ENCODE results near the gene TEAD1. TPM values are rescaled to one million over a fixed set of nuclear protein-coding genes. Genes with fewer than 3 reads are reported as not detected.

TEAD1 gene
- total RNA-seq, 4 donors from 2014 or later, result 184 to 272 (median 208) TPM

GRCh38 chr11:12653729-12654128, 20.5 kb upstream of the TEAD1 start:
- no peaks in the 10 kb centered on the region for H3K27me3 ChIP-seq
- peaks cover 0 to 27% (median 0%) of the 10 kb centered on the region in 3 donors for H3K9me3 ChIP-seq
- no peak for ATAC-seq
- H3K27ac ChIP-seq, result no peak overlapping the region
- no peak for TF ChIP-seq POLR2AphosphoS5 (IDR thresholded peaks at IDR 0.05)
- TF ChIP-seq POLR2A (IDR thresholded peaks at IDR 0.05), result no peak
- TF ChIP-seq CTCF (IDR thresholded peaks at IDR 0.05), result no peak
- TF ChIP-seq EP300 (IDR thresholded peaks at IDR 0.05), result no peak
- WGBS, 2 donors (ENCODE audit: low coverage in 1 of 2), result 94 to 97% methylated on average over 5 to 6 of the region's 7 CpGs
- H3K36me3 ChIP-seq, result no peaks in the 10 kb centered on the region
- H3K4me1 ChIP-seq, result no peaks in the 10 kb centered on the region
- H3K4me3 ChIP-seq, result no peak overlapping the region

GRCh38 chr11:12655842-12656241, 18.4 kb upstream of the TEAD1 start:
- no peak for TF ChIP-seq POLR2AphosphoS5 (IDR thresholded peaks at IDR 0.05)
- TF ChIP-seq POLR2A (IDR thresholded peaks at IDR 0.05), result no peak
- no peak for TF ChIP-seq CTCF (IDR thresholded peaks at IDR 0.05)
- TF ChIP-seq EP300 (IDR thresholded peaks at IDR 0.05), result no peak
- no peaks in the 10 kb centered on the region for H3K36me3 ChIP-seq
- ATAC-seq, result no peak
- H3K9me3 ChIP-seq, result peaks cover 0 to 27% (median 0%) of the 10 kb centered on the region in 3 donors
- H3K4me3 ChIP-seq, result no peak overlapping the region
- H3K27me3 ChIP-seq, result no peaks in the 10 kb centered on the region
- H3K27ac ChIP-seq, result no peak overlapping the region
- no peaks in the 10 kb centered on the region for H3K4me1 ChIP-seq

- Histone ChIP-seq H3K4me3 (no peak overlapping the region), H3K27me3 (no peaks in the 10 kb centered on the region), H3K36me3 (no peaks in the 10 kb centered on the region), H3K4me1 (no peaks in the 10 kb centered on the region), H3K9me3 (peaks cover 0 to 27% (median 0%) of the 10 kb centered on the region in 3 donors), H3K27ac (no peak overlapping the region)
- ATAC-seq, result no peak
- TF ChIP-seq POLR2AphosphoS5 (IDR thresholded peaks at IDR 0.05) (no peak), EP300 (IDR thresholded peaks at IDR 0.05) (no peak), CTCF (IDR thresholded peaks at IDR 0.05) (no peak), POLR2A (IDR thresholded peaks at IDR 0.05) (no peak)
- 95 to 99% methylated on average over 3 of the region's 3 CpGs for WGBS, 2 donors (ENCODE audit: low coverage in 1 of 2)
Observed at GRCh38 chr11:12657336-12657735, 16.9 kb upstream of the TEAD1 start.

- H3K27ac ChIP-seq, result no peak overlapping the region
- no peak for TF ChIP-seq POLR2A (IDR thresholded peaks at IDR 0.05)
- 83 to 92% methylated on average over 2 of the region's 2 CpGs for WGBS, 2 donors (ENCODE audit: low coverage in 1 of 2)
Observed at GRCh38 chr11:12657981-12658380, 16.2 kb upstream of the TEAD1 start.

GRCh38 chr11:12662101-12662689, 12.0 kb upstream of the TEAD1 start:
- no peak overlapping the region for H3K27ac ChIP-seq
- ATAC-seq, result no peak
- H3K27me3 ChIP-seq, result no peaks in the 10 kb centered on the region
- H3K36me3 ChIP-seq, result no peaks in the 10 kb centered on the region
- TF ChIP-seq POLR2AphosphoS5 (IDR thresholded peaks at IDR 0.05) (no peak), POLR2A (IDR thresholded peaks at IDR 0.05) (no peak), EP300 (IDR thresholded peaks at IDR 0.05) (no peak), CTCF (IDR thresholded peaks at IDR 0.05) (no peak)
- H3K4me3 ChIP-seq, result no peak overlapping the region
- no peaks in the 10 kb centered on the region for H3K9me3 ChIP-seq
- 83 to 94% methylated on average over 5 to 6 of the region's 8 CpGs for WGBS, 2 donors (ENCODE audit: low coverage in 1 of 2)
- H3K4me1 ChIP-seq, result no peaks in the 10 kb centered on the region

More at GRCh38 chr11:12657981-12658380, 16.2 kb upstream of the TEAD1 start:
- H3K36me3 ChIP-seq, result no peaks in the 10 kb centered on the region
- no peak for ATAC-seq
- no peak overlapping the region for H3K4me3 ChIP-seq
- H3K4me1 ChIP-seq, result no peaks in the 10 kb centered on the region
- peaks cover 0 to 27% (median 0%) of the 10 kb centered on the region in 3 donors for H3K9me3 ChIP-seq
- no peaks in the 10 kb centered on the region for H3K27me3 ChIP-seq

Measured in gastroesophageal sphincter (tissue), 4 donors.